D721Med (cell line): ENCODE measurements around the gene FOXP1.

Source experiments
- DNase-seq: peaks from one replicate; pipeline ENCODE4 v3.0.0; 2011; ENCODE audit warnings: low spot score; ENCODE audit not compliant: insufficient read length
- FAIRE-seq: peaks from 2 replicates; lab custom pipeline; 2011; peaks lifted over from hg19 to GRCh38; lab: Jason Lieb, UNC
- CTCF ChIP-seq: IDR thresholded peaks from 2 replicates; pipeline ENCODE4 v1.5.1; 2012; ENCODE audit warnings: mild to moderate bottlenecking, control low read depth; ENCODE audit not compliant: insufficient read depth; ENCODE audit errors: missing control alignments

Gene FOXP1

GRCh38 chr3:71399478-71399877 is 184.1 kb downstream of the FOXP1 start:
- DNase-seq = no peak
- TF ChIP-seq CTCF = no peak
- FAIRE-seq = no peak

GRCh38 chr3:71398157-71398836 is 185.2 kb downstream of the FOXP1 start:
- FAIRE-seq (no peak), DNase-seq (no peak)

GRCh38 chr3:71397726-71398125 is 185.8 kb downstream of the FOXP1 start:
- TF ChIP-seq CTCF = no peak
- FAIRE-seq (no peak), DNase-seq (no peak)

More at GRCh38 chr3:71398157-71398836, 185.2 kb downstream of the FOXP1 start:
- no peak for TF ChIP-seq CTCF

- no peak for FAIRE-seq
- TF ChIP-seq CTCF = peak; percentile 49
- no peak for DNase-seq
These were observed 186.5 kb downstream of the FOXP1 start for GRCh38 chr3:71397046-71397445.

GRCh38 chr3:71395927-71396695 is 187.4 kb downstream of the FOXP1 start:
- FAIRE-seq = no peak
- no peak for DNase-seq
- TF ChIP-seq CTCF = no peak

- DNase-seq (no peak), FAIRE-seq (no peak)
- no peak for TF ChIP-seq CTCF
These were observed 188.1 kb downstream of the FOXP1 start for GRCh38 chr3:71395470-71395869.

- FAIRE-seq (no peak), DNase-seq (no peak)
- no peak for TF ChIP-seq CTCF
These were observed 189.8 kb downstream of the FOXP1 start for GRCh38 chr3:71393745-71394144.
